Natural killer cell (primary cell): ENCODE results near the gene MRPL20. TPM values are rescaled to one million over a fixed set of nuclear protein-coding genes. Genes with fewer than 3 reads are reported as not detected.

Source experiments
- ATAC-seq, 3 donors: fragments of 150-1000 bp in 2 of 3; fragments of 200-7000 bp in 1 of 3; cut with Tn5 transposase; 1 replicate in 1 of 3; 2 replicates in 2 of 3; pipeline ENCODE4 v1.10.0; 2021; ENCODE audit warnings: mild to moderate bottlenecking in 2 of 3, moderate library complexity in 2 of 3
- DNase-seq, 2 donors: peaks; one replicate each; pipeline versions ENCODE4 v3.0.0 to v3.0.0-alpha.2; 2013 to 2021; ENCODE audit warnings: mixed read lengths in 1 of 2
- H3K27ac ChIP-seq: one replicate; pipeline ENCODE4 v1.5.1; 2013; ENCODE audit warnings: mild to moderate bottlenecking, low read length
- H3K27me3 ChIP-seq: one replicate; pipeline ENCODE4 v1.6.1; 2013; ENCODE audit warnings: low read length; ENCODE audit not compliant: control insufficient read depth, insufficient read depth
- H3K36me3 ChIP-seq: one replicate; pipeline ENCODE4 v1.6.1; 2013; ENCODE audit warnings: low read length; ENCODE audit not compliant: control insufficient read depth, insufficient read depth
- H3K4me1 ChIP-seq: one replicate; pipeline ENCODE4 v1.6.1; 2013; ENCODE audit warnings: low read length; ENCODE audit not compliant: control insufficient read depth, insufficient read depth
- H3K4me3 ChIP-seq: one replicate; pipeline ENCODE4 v1.5.1; 2013; ENCODE audit warnings: low read length
- H3K9me3 ChIP-seq: one replicate; pipeline ENCODE4 v1.6.1; 2013; ENCODE audit warnings: low read length; ENCODE audit not compliant: control insufficient read depth, insufficient read depth
- H3K27ac Mint-ChIP-seq, 2 donors: one replicate each; pipeline ENCODE4 v1.8.0; 2022; ENCODE audit warnings: mild to moderate bottlenecking in 2 of 2, mixed read lengths in 2 of 2, moderate library complexity in 1 of 2
- H3K27me3 Mint-ChIP-seq, 2 donors: one replicate each; pipeline ENCODE4 v1.8.0; 2022; ENCODE audit warnings: low read depth in 2 of 2, mixed read lengths in 2 of 2
- H3K36me3 Mint-ChIP-seq: one replicate; pipeline ENCODE4 v1.8.0; 2022; ENCODE audit warnings: mixed read lengths
- H3K4me1 Mint-ChIP-seq, 2 donors: one replicate each; pipeline ENCODE4 v1.8.0; 2022; ENCODE audit warnings: mixed read lengths in 2 of 2
- H3K4me3 Mint-ChIP-seq: one replicate; pipeline ENCODE4 v1.8.0; 2022; ENCODE audit warnings: mild to moderate bottlenecking, moderate library complexity, mixed read lengths
- H3K9me3 Mint-ChIP-seq, 2 donors: one replicate each; pipeline ENCODE4 v1.8.0; 2022; ENCODE audit warnings: mixed read lengths in 2 of 2
- WGBS: methylation state at CpG from one replicate; pipeline ENCODE4 v1.1.7; 2013; ENCODE audit warnings: missing lambda C conversion rate; ENCODE audit not compliant: insufficient coverage; 5-methylcytosine and 5-hydroxymethylcytosine counted together
- intact Hi-C: fragments of 100-400 bp; cut with micrococcal nuclease; formaldehyde crosslinking; loops from one replicate; pipeline ENCODE4 v1.14.2; 2022
- total RNA-seq, 4 donors: library from RNA; stranded (reverse); fragments of 120-200 nt in 1 of 4; gene quantifications; one replicate each; pipeline versions ENCODE4 v1.2.3 to v1.2.4, GENCODE V29; 2013 to 2022
- TF ChIP-seq, protein P1 (sequence below): fragments of 200-600 bp; IDR thresholded peaks from one replicate; pipeline ENCODE4 v1.8.0; 2022; ENCODE audit warnings: antibody characterized with exemption

MRPL20 gene
- total RNA-seq, 3 donors from 2014 or later (not counting 1 experiment from before 2014, with no cell fraction given): 90.9 to 111 (median 92.7) TPM

DNA sequence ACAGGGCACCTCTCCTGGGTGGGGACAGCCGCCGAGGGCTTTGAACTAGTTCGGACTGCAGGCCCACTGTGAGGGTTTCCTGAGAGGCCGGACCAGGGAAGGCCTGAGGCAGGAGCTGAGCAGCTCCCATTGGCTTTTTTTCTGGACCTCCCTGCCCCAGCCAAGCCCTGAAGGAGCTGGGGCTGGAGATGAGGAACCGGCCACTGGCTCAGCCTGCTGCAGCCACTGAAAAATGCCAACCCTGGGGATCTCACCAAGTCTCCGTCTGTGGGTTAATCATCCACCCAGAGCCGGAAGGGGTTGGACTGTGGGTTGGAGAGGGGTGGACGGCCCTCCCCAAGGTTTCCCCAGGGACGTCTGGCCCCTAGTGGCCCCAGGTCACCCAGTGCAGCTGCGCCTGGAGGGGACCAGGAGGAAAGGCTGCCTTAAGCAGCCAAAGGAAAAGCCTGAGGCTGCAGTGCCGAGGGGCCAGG, 30.8 kb upstream of the MRPL20 start:
- peaks cover 38% of the 10 kb centered on the region for H3K27me3 ChIP-seq
- H3K9me3 ChIP-seq: no peaks in the 10 kb centered on the region
- peaks cover 4 to 10% of the 10 kb centered on the region in 2 donors for H3K4me1 Mint-ChIP-seq
- H3K9me3 Mint-ChIP-seq: no peaks in the 10 kb centered on the region
- 50% methylated on average over 11 of the region's 11 CpGs for WGBS
- intact Hi-C loops: no loop called here
- TF ChIP-seq, protein P1, sequence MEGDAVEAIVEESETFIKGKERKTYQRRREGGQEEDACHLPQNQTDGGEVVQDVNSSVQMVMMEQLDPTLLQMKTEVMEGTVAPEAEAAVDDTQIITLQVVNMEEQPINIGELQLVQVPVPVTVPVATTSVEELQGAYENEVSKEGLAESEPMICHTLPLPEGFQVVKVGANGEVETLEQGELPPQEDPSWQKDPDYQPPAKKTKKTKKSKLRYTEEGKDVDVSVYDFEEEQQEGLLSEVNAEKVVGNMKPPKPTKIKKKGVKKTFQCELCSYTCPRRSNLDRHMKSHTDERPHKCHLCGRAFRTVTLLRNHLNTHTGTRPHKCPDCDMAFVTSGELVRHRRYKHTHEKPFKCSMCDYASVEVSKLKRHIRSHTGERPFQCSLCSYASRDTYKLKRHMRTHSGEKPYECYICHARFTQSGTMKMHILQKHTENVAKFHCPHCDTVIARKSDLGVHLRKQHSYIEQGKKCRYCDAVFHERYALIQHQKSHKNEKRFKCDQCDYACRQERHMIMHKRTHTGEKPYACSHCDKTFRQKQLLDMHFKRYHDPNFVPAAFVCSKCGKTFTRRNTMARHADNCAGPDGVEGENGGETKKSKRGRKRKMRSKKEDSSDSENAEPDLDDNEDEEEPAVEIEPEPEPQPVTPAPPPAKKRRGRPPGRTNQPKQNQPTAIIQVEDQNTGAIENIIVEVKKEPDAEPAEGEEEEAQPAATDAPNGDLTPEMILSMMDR: no peak
- peaks cover 27% of the 10 kb centered on the region for H3K4me1 ChIP-seq
- ATAC-seq (no peak), DNase-seq (no peak)
- no peak overlapping the region for H3K27ac Mint-ChIP-seq
- no peaks in the 10 kb centered on the region for H3K36me3 ChIP-seq
- no peak overlapping the region for H3K4me3 ChIP-seq
- no peak overlapping the region for H3K4me3 Mint-ChIP-seq
- peaks cover 0 to 11% of the 10 kb centered on the region in 2 donors for H3K27me3 Mint-ChIP-seq
- H3K36me3 Mint-ChIP-seq: no peaks in the 10 kb centered on the region
- no peak overlapping the region for H3K27ac ChIP-seq

DNA sequence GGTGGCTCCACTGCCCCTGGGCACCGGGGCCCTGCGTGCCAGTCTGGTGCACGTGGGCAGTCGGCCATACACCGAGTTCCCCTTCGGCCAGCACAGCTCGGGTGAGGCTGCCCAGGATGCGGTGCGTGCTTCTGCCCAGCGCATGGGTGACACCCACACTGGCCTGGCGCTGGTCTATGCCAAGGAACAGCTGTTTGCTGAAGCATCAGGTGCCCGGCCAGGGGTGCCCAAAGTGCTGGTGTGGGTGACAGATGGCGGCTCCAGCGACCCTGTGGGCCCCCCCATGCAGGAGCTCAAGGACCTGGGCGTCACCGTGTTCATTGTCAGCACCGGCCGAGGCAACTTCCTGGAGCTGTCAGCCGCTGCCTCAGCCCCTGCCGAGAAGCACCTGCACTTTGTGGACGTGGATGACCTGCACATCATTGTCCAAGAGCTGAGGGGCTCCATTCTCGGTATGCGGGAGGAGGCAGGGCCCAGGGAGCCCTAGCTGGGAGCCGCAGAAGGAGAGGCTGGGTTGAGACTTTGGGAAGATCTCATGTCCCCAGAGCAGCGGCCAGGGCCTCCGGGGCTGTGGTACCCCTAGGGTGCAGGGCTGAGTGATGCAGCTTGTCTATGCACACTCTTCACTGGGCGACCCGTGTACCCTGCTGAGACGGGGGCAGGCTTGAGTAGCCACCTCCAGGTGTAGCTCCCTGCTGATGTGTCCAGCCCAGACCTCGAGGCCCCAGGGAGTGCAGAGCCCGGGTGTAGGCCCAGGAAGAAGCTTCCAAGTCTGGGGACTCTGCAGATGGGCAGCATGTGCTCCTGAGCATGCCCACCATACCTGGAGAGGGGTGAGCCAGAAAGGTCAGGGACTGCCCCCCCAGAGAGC, 30.2 kb upstream of the MRPL20 start:
- Mint-ChIP-seq H3K4me3 (no peak overlapping the region), H3K36me3 (no peaks in the 10 kb centered on the region), H3K9me3 (no peaks in the 10 kb centered on the region), H3K27ac (no peak overlapping the region), H3K27me3 (peaks cover 0 to 14% of the 10 kb centered on the region in 2 donors), H3K4me1 (peaks cover 4 to 10% of the 10 kb centered on the region in 2 donors)
- WGBS: 86% methylated on average over 31 of the region's 31 CpGs
- intact Hi-C loops: no loop called here
- H3K27ac ChIP-seq: no peak overlapping the region
- peaks cover 27% of the 10 kb centered on the region for H3K4me1 ChIP-seq
- TF ChIP-seq, protein P1: no peak
- DNase-seq: no peak
- no peak overlapping the region for H3K4me3 ChIP-seq
- peaks cover 38% of the 10 kb centered on the region for H3K27me3 ChIP-seq
- no peaks in the 10 kb centered on the region for H3K36me3 ChIP-seq
- ATAC-seq: no peak
- H3K9me3 ChIP-seq: no peaks in the 10 kb centered on the region

DNA sequence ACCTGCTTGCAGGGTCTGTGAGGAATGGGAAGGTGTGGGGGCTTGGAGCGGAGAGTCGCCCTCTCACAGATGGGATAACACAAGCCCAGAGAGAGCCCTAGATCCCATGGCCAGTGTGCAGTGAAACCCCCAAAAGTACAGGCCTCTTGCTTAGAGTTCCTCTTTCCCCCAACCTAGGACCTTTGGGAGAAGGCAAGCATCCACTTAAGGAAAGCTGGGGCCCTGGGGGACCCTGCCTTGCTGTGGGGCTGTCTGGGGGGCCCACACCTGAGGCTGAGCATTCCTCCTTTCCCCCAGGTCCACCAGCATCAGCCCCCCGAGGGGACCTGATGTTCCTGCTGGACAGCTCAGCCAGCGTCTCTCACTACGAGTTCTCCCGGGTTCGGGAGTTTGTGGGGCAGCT, 29.5 kb upstream of the MRPL20 start:
- TF ChIP-seq, protein P1: no peak
- intact Hi-C loops: no loop called here
- peaks cover 4 to 10% of the 10 kb centered on the region in 2 donors for H3K4me1 Mint-ChIP-seq
- ATAC-seq (no peak), DNase-seq (no peak)
- H3K4me1 ChIP-seq: peaks cover 27% of the 10 kb centered on the region
- no peaks in the 10 kb centered on the region for H3K9me3 ChIP-seq
- no peaks in the 10 kb centered on the region for H3K9me3 Mint-ChIP-seq
- H3K4me3 Mint-ChIP-seq: no peak overlapping the region
- H3K4me3 ChIP-seq: no peak overlapping the region
- H3K27ac ChIP-seq: no peak overlapping the region
- WGBS: 96% methylated on average over 7 of the region's 7 CpGs
- H3K36me3 Mint-ChIP-seq: no peaks in the 10 kb centered on the region
- no peak overlapping the region for H3K27ac Mint-ChIP-seq
- H3K27me3 ChIP-seq: peaks cover 38% of the 10 kb centered on the region
- H3K36me3 ChIP-seq: no peaks in the 10 kb centered on the region
- peaks cover 0 to 14% of the 10 kb centered on the region in 2 donors for H3K27me3 Mint-ChIP-seq
